ENCODE measurements around the gene PLRG1.

- TF ChIP-seq, protein P1, sequence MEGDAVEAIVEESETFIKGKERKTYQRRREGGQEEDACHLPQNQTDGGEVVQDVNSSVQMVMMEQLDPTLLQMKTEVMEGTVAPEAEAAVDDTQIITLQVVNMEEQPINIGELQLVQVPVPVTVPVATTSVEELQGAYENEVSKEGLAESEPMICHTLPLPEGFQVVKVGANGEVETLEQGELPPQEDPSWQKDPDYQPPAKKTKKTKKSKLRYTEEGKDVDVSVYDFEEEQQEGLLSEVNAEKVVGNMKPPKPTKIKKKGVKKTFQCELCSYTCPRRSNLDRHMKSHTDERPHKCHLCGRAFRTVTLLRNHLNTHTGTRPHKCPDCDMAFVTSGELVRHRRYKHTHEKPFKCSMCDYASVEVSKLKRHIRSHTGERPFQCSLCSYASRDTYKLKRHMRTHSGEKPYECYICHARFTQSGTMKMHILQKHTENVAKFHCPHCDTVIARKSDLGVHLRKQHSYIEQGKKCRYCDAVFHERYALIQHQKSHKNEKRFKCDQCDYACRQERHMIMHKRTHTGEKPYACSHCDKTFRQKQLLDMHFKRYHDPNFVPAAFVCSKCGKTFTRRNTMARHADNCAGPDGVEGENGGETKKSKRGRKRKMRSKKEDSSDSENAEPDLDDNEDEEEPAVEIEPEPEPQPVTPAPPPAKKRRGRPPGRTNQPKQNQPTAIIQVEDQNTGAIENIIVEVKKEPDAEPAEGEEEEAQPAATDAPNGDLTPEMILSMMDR (conservative IDR thresholded peaks at IDR 0.05; ENCODE audit: low read length) = no peak
- no peak for TF ChIP-seq EZH2phosphoT487 (IDR thresholded peaks at IDR 0.05; ENCODE audit: borderline replicate concordance)
Measured at GRCh38 chr4:154589296-154590197, 39.3 kb upstream of the PLRG1 start.
